HG03025 (cell line): ENCODE data around the gene NOTO.

Experiments used
- ATAC-seq: cut with Tn5 transposase; IDR thresholded peaks from one replicate; pipeline ENCODE4 v1.9.1; 2021; ENCODE audit warnings: mild to moderate bottlenecking, moderate library complexity; ENCODE audit not compliant: unreplicated experiment, low FRiP score

The NOTO gene

DNA sequence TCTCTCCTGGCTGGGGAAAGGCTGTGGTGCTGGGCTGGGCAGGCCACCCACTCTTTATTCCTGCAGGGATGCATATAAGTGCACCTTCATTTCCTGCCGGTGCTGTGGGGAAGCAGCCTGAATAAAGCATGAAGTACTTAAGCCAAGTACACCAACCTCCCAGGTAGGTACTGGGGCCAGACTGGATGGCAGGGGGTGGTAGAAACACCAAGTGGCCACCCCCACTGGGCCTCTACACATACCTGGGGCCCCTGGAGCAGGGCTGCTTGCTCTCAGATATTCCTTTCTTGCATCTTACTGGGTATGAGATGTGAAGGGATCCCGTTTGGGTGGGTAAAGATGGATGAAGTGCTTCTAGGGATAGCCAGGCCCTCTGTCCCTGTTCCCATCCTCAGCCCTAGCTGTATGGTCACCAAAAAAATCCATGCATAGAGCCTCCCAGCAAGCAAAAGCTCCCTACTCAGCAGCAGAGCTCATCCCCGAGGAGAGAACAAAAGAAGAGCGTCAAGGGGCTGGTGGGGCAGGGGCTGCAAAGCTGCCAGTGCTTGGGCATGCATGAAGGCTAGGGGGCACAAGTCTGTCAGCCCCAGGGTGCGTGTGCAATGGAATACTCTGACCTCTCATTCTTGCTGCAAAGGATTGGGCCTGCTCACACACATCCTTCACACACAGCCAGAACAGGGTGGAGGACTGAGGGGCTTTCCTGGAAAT, 53.7 kb downstream of the NOTO start:
- ATAC-seq: no peak

DNA sequence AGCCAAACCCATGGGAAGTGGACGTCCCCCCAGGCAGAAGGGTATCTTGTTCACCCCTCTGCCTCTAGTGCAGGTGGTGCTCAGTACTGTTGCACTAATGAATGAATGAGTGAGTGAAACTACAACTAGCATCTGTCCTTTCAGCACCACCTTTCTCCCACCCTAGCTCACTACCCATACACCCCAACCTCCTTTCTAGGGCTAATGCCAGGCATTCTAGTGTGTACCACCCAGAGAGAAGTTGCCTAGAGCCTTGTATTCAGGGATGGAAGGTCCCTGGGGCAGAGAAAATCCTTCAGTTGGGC, 54.2 kb downstream of the NOTO start:
- no peak for ATAC-seq

DNA sequence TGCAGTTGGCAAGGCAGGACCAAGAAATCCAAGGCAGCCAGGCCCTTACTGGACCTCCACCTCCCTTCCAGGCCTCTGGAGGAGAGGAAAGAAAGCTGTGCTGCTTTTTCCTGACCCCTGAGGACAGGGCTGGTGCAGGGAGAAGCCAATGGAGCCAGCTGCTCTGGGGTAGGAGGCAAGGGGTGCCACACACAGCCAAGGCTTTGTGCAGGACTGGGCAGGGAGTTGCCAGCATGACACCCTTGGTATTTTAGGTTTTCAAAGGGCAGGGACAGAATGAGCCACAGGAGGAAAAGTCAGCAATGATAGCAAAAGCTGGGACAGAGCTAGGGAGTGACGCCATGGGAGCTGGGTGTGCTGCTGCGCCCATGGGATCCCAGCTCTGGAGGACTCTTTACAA, 54.6 kb downstream of the NOTO start:
- no peak for ATAC-seq

DNA sequence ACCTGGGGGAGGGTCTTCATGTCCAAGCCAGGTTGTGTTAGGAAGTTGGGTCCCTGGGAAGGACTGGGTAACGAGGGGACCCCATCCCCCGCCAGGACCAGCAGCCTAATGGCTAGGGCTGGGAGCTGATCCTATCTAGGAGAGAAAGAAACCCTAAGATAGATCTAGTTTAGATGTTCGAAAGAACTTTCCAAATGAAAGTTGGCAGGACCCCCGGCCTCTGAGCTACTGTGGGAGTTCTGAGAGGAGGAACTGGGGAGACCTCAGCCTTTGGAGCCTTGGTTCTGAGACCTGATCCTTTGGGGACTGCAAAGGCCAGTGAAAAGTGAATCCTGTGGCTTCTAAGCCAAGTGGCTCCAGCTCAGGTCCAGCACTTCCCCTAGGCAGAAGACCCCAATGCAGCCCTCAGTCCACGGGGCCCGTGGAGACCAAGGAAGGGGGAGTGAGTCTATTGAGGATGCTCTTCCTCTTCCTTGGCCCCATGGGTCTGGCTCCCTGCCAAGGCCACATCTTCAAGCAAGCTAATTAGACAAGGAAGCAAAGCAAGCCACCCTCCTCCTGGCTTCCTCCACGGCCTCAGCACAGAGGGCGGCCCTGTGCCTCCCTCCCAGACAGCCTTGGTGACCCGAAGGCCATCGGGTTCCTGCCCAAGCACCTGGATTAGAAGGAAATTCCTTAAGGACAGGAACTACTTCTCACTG, 55.2 kb downstream of the NOTO start:
- ATAC-seq: no peak

DNA sequence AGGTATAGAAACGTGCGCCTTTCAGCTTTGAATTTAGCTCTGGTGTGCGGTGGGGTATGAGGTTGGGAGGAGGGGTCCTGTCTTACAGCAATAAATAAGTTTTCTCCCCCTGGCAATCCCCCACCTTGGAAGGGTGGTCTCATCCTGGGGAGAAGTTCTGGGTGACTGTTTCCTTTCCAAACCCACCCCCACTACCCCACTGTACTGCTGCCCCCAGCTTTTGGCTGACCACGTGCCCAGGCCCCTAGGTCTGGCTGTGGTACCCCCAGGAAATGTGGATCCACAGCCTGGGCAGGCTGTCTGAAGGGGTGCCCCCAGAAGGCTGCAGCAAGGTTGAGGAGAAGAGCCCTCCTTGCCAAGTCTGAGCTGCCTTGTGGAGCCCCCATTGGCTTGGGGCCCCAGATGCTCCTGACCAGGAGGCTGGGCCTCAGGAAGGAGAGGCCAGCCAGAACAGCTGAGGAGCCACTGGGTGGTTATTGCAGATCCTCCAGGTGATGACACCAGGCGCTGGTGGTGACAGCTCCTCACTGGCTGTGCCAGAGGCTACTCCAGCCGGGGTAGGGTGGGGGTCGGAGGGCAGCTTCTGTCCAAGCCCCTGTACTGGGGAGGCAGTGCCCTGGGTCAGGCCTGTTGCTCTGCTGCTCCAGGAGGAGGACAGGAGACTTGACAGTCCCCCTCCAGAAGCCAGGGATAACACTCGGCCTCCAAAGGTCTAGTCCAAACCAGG, 56.0 kb downstream of the NOTO start:
- no peak for ATAC-seq

DNA sequence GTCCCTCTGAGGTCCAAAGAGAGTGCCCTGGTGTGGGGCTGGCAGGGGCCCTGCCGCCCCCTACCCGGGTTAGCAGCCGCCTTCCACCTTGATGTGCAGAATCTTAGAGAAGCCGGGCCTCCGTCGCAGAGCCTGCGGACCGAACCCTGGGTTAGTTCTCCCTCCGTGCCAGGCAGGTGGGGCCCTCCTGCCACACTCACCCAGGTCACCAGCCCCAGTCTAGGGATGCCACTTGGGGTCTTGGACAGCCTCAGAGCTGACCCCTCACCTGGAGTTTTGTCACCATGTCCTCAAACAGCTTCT, 56.5 kb downstream of the NOTO start:
- ATAC-seq: no peak

DNA sequence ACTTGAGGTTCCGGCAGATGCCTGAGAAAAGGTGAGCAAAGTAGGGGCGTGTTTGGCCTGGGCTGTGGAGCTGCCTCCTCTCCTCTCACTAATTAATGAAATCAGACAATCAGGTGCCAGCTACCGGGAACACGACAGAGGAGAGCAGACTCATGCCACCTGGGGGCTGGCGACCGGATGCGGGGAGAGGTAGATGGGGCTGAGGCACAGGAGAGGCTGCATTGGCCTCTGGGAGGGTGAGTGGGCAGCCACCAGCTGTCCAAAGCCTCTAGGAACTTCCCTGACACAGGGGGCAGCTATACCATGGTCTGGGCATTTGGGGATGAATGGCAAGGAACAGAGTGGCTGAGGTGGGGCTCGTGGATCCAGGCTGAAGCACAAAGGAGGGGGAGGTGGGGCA, 56.9 kb downstream of the NOTO start:
- no peak for ATAC-seq

DNA sequence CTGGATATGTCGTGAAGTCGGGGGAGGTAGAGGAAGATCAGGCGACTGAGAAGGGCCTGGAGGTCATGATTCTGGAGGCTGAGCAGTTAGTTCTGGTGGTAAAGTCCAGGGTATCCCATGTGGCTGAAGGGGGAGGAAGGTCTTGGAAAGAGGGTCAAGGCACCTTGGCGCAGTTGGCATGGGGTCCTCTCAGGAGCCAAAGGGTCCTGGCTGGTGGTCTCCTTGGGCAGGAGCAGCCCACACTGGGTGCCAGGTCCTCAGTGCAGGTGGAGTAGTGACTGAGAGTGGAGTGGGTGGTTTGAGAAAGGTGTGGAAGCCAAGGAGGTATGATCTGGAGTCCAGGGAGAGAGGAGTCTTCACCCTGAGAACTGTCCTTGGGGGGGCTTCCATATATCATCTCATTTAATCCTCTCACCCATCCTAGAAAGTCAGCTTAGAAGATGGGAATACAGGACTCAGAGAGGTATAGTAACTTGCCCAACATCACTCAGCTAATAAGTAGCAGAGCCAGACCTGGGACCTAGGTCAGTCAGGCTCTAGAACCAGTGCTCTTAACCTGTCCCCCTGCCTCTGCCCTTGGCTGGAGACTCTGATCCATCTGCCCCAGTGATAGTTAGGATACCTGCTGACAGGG, 57.4 kb downstream of the NOTO start:
- no peak for ATAC-seq

DNA sequence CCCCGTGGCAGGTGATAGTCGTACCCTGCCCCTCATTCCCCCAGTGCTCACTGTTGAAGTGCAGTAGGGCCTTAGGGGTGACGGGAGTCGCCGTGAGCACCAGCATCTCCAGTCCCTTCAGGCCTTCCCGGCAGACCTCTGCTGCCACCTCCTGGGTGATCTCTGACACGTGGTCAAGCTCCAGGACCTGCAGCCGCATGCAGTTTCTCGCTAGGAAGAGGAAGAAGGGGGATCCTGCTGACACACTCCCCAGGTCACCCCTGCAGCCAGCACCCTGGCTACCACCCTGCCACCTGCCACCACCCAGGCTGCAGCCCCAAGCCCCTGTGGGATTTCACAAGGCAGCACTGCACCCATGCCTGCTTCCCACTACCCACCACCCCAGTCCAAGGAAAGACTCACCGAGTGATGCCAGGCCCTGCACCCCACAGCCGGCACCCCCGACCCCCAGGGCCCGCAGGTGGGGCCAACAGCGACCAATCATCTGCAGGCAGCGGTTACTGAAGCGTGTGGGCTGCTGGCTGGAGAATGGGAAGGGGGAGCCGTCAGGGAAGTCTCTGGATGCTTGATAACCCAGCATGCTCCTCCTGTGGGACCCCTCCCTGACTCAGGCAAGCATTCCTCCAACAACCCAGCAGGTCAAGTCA, 58.1 kb downstream of the NOTO start:
- ATAC-seq: no peak
